Endothelial cell of umbilical vein (primary cell): Measurements from ENCODE around the gene ATL1. TPM values are rescaled to one million over a fixed set of nuclear protein-coding genes. Genes with fewer than 3 reads are reported as not detected.

Source experiments
- BruUV-seq: library from RNA; stranded (reverse); fragments of 400-500 nt; replicated peaks from 2 replicates; lab custom pipeline; 2021; lab: Mats Ljungman, UMichigan
- CTCF ChIA-PET: fragments of 300-600, 350-600 bp; sonication (Branson Sonifier 250); formaldehyde crosslinking; loops from one replicate; lab custom pipeline; 2021; ENCODE audit warnings: antibody characterized with exemption, inconsistent platforms; lab: Charles Lee
- POLR2A ChIA-PET: fragments of 300-600, 350-600 bp; sonication (Branson Sonifier 250); formaldehyde crosslinking; loops from one replicate; lab custom pipeline; 2021; ENCODE audit warnings: antibody characterized with exemption, inconsistent platforms; lab: Charles Lee
- DNase-seq: peaks from one replicate; pipeline ENCODE4 v3.0.0-alpha.2; 2011; ENCODE audit warnings: low read depth, low spot score
- FAIRE-seq: peaks from 2 replicates; lab custom pipeline; 2011; peaks lifted over from hg19 to GRCh38; lab: Jason Lieb, UNC
- H2AFZ ChIP-seq: 2 replicates; pipeline ENCODE4 v1.6.0; 2012; ENCODE audit warnings: low read depth, low read length, control low read depth, inconsistent platforms
- H3K27ac ChIP-seq: 2 replicates; pipeline ENCODE4 v1.5.1; 2011; ENCODE audit warnings: low read depth, mild to moderate bottlenecking, control low read depth, low read length, moderate library complexity; ENCODE audit not compliant: insufficient read depth
- H3K27me3 ChIP-seq, 2 experiments: 2 replicates each; pipeline versions ENCODE4 v1.6.0 to v1.6.1; 2011; ENCODE audit warnings: low read length in 2 of 2, mixed read lengths in 1 of 2; ENCODE audit not compliant: control insufficient read depth in 2 of 2, insufficient read depth in 2 of 2
- H3K36me3 ChIP-seq, 2 experiments: 2 replicates in 1 of 2; 3 replicates in 1 of 2; pipeline ENCODE4 v1.5.1; 2011; ENCODE audit warnings: low read length in 2 of 2, mild to moderate bottlenecking in 1 of 2, moderate library complexity in 1 of 2; ENCODE audit not compliant: control insufficient read depth in 2 of 2, insufficient read depth in 2 of 2; ENCODE audit errors: extremely low read depth in 1 of 2
- H3K4me1 ChIP-seq: 3 replicates; pipeline ENCODE4 v1.5.1; 2011; ENCODE audit warnings: mild to moderate bottlenecking, low read length; ENCODE audit not compliant: control insufficient read depth, insufficient read depth; ENCODE audit errors: extremely low read depth
- H3K4me2 ChIP-seq: 2 replicates; pipeline ENCODE4 v1.6.1; 2011; ENCODE audit warnings: low read length, control low read depth, mixed read lengths; ENCODE audit not compliant: insufficient read depth
- H3K4me3 ChIP-seq, 3 experiments: fragments of 200-600 bp in 1 of 3; sonication (generic), shearing (Covaris generic) in 1 of 3; replicated peaks in 1 of 3; 2 replicates each; pipeline ENCODE4 v1.5.1; 2011 to 2016; ENCODE audit warnings: control low read depth in 3 of 3, low read length in 3 of 3, mild to moderate bottlenecking in 2 of 3, inconsistent platforms in 1 of 3, low read depth in 1 of 3, moderate library complexity in 1 of 3; ENCODE audit not compliant: insufficient read depth in 1 of 3
- H3K79me2 ChIP-seq: 2 replicates; pipeline ENCODE4 v1.6.0; 2012; ENCODE audit warnings: low read length, inconsistent platforms; ENCODE audit not compliant: control insufficient read depth, insufficient read depth
- H3K9ac ChIP-seq: replicated peaks from 2 replicates; pipeline ENCODE3; 2011; ENCODE audit warnings: low read length, control low read depth; ENCODE audit not compliant: insufficient read depth; ENCODE audit errors: extremely low read depth
- H3K9me1 ChIP-seq: replicated peaks from 3 replicates; pipeline ENCODE4 v1.6.0; 2011; ENCODE audit warnings: mild to moderate bottlenecking, low read length; ENCODE audit not compliant: control insufficient read depth, insufficient read depth; ENCODE audit errors: extremely low read depth
- H3K9me3 ChIP-seq: replicated peaks from 2 replicates; pipeline ENCODE4 v1.5.1; 2012; ENCODE audit warnings: low read length, inconsistent platforms; ENCODE audit not compliant: control insufficient read depth, insufficient read depth
- H4K20me1 ChIP-seq: replicated peaks from 2 replicates; pipeline ENCODE3; 2011; ENCODE audit warnings: mild to moderate bottlenecking, low read length; ENCODE audit not compliant: control insufficient read depth, insufficient read depth; ENCODE audit errors: extremely low read depth
- CTCF ChIP-seq, 2 donors: IDR thresholded peaks; 1 replicate in 1 of 2; 2 replicates in 1 of 2; pipeline ENCODE4 v1.5.1; 2011; ENCODE audit warnings: low read length in 2 of 2, mild to moderate bottlenecking in 2 of 2, moderate library complexity in 2 of 2, control low read depth in 1 of 2, inconsistent platforms in 1 of 2, low read depth in 1 of 2; ENCODE audit not compliant: insufficient read depth in 1 of 2; ENCODE audit errors: extremely low read depth in 1 of 2
- EZH2 ChIP-seq: IDR thresholded peaks from 2 replicates; pipeline ENCODE4 v1.6.1; 2012; ENCODE audit warnings: borderline replicate concordance, low read depth, mild to moderate bottlenecking, moderate library complexity, low read length, inconsistent platforms; ENCODE audit not compliant: severe bottlenecking
- FOS ChIP-seq: IDR thresholded peaks from 2 replicates; pipeline ENCODE4 v1.6.1; 2011; ENCODE audit warnings: mild to moderate bottlenecking, low read length, moderate library complexity, borderline replicate concordance; ENCODE audit not compliant: insufficient read depth
- GATA2 ChIP-seq: IDR thresholded peaks from 2 replicates; pipeline ENCODE4 v1.7.0; 2011; ENCODE audit warnings: low read depth, mild to moderate bottlenecking, moderate library complexity, mixed read lengths, low read length; ENCODE audit not compliant: insufficient read length, insufficient read depth
- JUN ChIP-seq: IDR thresholded peaks from 2 replicates; pipeline ENCODE4 v1.6.1; 2011; ENCODE audit warnings: borderline replicate concordance, low read depth; ENCODE audit not compliant: insufficient read length, insufficient read depth
- MAX ChIP-seq: IDR thresholded peaks from 2 replicates; pipeline ENCODE4 v1.6.1; 2011; ENCODE audit not compliant: insufficient read depth, insufficient read length
- MYC ChIP-seq: IDR thresholded peaks from one replicate; pipeline ENCODE4 v1.6.1; 2011; ENCODE audit warnings: mild to moderate bottlenecking, low read depth, low read length
- POLR2A ChIP-seq: IDR thresholded peaks from 2 replicates; pipeline ENCODE4 v1.6.1; 2012; ENCODE audit warnings: low read depth, mild to moderate bottlenecking, control low read depth, low read length
- POLR2AphosphoS5 ChIP-seq: IDR thresholded peaks from 2 replicates; pipeline ENCODE4 v1.6.1; 2012; ENCODE audit warnings: low read depth, mild to moderate bottlenecking, control low read depth, low read length, moderate library complexity; ENCODE audit not compliant: insufficient read depth
- dilution Hi-C: fragments of 300-500 bp; cut with MboI; formaldehyde crosslinking; loops from one replicate; pipeline ENCODE4 v1.15.0; 2019; ENCODE audit warnings: low sequenced_read_pairs; ENCODE audit not compliant: extremely low pct_ligation_motif_present
- intact Hi-C: fragments of 100-400 bp; cut with micrococcal nuclease; formaldehyde crosslinking; loops from one replicate; pipeline ENCODE4 v1.10.0; 2022
- polyA plus RNA-seq, 4 experiments: library from polyadenylated mRNA; depleted of rRNA in 3 of 4; stranded (reverse) in 3 of 4; unstranded in 1 of 4; fragments of >200 nt; gene quantifications; 2 replicates each; pipeline versions ENCODE4 v1.2.1 to v1.2.3, GENCODE V29; 2011 to 2012; ENCODE audit warnings: missing spikeins in 1 of 4
- total RNA-seq: library from RNA; stranded (reverse); gene quantifications from 2 replicates; pipeline ENCODE4 v1.2.3, GENCODE V29; 2021

ATL1 gene
- total and polyA plus RNA-seq, 2 donors (not counting 3 experiments of a cell fraction or from before 2014, with no cell fraction given), result 1.1 to 5.1 TPM

GRCh38 chr14:50516091-50516490 lies 43.9 kb upstream of the ATL1 start:
- Histone ChIP-seq H3K4me3 (no peak overlapping the region), H3K79me2 (peaks cover 97% of the 10 kb centered on the region), H3K4me1 (peaks cover 6% of the 10 kb centered on the region), H3K4me2 (no peak overlapping the region), H3K9me3 (no peaks in the 10 kb centered on the region), H3K27me3 (no peaks in the 10 kb centered on the region), H3K9me1 (no peaks in the 10 kb centered on the region), H4K20me1 (peaks cover 9% of the 10 kb centered on the region), H3K27ac (no peak overlapping the region), H3K9ac (no peak overlapping the region), H2AFZ (no peak overlapping the region), H3K36me3 (no peaks in the 10 kb centered on the region)
- TF ChIP-seq MYC (no peak), GATA2 (no peak), POLR2AphosphoS5 (no peak), MAX (no peak), POLR2A (no peak), CTCF (IDR thresholded peaks at IDR 0.05; ENCODE audit: extremely low read depth in 1 of 2, insufficient read depth in 1 of 2, low read depth in 1 of 2, low read length in 2 of 2) (no peak), FOS (no peak), JUN (no peak), EZH2 (no peak)
- dilution Hi-C loops (no loop called here), intact Hi-C loops (no loop called here)
- CTCF ChIA-PET, result no interaction called here
- no peak for FAIRE-seq
- POLR2A ChIA-PET, result no interaction called here
- no peak for DNase-seq
- BruUV-seq, result no TSS peak
